DMS 273 (cell line): Measurements from ENCODE around the gene TFF2.

Experiments
- DNase-seq: peaks from one replicate; lab custom pipeline; 2025; ENCODE audit not compliant: unreplicated experiment; lab: John Stamatoyannopoulos, UW

The TFF2 gene

GRCh38 chr21:42346866-42347600 lies 3.8 kb downstream of the TFF2 start:
- no peak for DNase-seq

GRCh38 chr21:42346441-42346840 lies 4.4 kb downstream of the TFF2 start:
- DNase-seq, result no peak

GRCh38 chr21:42344631-42345030 lies 6.2 kb downstream of the TFF2 start:
- no peak for DNase-seq

GRCh38 chr21:42343963-42344510 lies 6.8 kb downstream of the TFF2 start:
- no peak for DNase-seq

- no peak for DNase-seq
Measured at GRCh38 chr21:42343556-42343955, 7.2 kb downstream of the TFF2 start.

GRCh38 chr21:42343101-42343500 lies 7.7 kb downstream of the TFF2 start:
- no peak for DNase-seq

- no peak for DNase-seq
Measured at GRCh38 chr21:42341776-42342542, 8.8 kb downstream of the TFF2 start.

GRCh38 chr21:42340187-42341050 lies 10.4 kb downstream of the TFF2 start:
- peak; percentile 31 for DNase-seq

- DNase-seq, result no peak
Measured at GRCh38 chr21:42338729-42339715, 11.8 kb downstream of the TFF2 start.

GRCh38 chr21:42337830-42338728 lies 12.7 kb downstream of the TFF2 start:
- DNase-seq, result peak; percentile 78

- DNase-seq, result no peak
Measured at GRCh38 chr21:42337276-42337675, 13.5 kb downstream of the TFF2 start.

- no peak for DNase-seq
Measured at GRCh38 chr21:42336054-42336453, 14.7 kb downstream of the TFF2 start.

- DNase-seq, result no peak
Measured at GRCh38 chr21:42332557-42333317, 18.1 kb downstream of the TFF2 start.

- DNase-seq, result no peak
Measured at GRCh38 chr21:42331660-42332059, 19.1 kb downstream of the TFF2 start.

GRCh38 chr21:42330380-42331371 lies 20.1 kb downstream of the TFF2 start:
- DNase-seq, result no peak

GRCh38 chr21:42324896-42325295 lies 25.9 kb downstream of the TFF2 start:
- DNase-seq, result no peak

- no peak for DNase-seq
Measured at GRCh38 chr21:42321845-42322244, 28.9 kb downstream of the TFF2 start.
